Right atrium auricular region (tissue), 2 donors: ENCODE results near the gene HILPDA. TPM values are rescaled to one million over a fixed set of nuclear protein-coding genes. Genes with fewer than 3 reads are reported as not detected.
A peak's percentile ranks its signal among the peaks of the same experiment; 100 is the strongest.

Source experiments
- DNase-seq: peaks from one replicate; pipeline ENCODE4 v3.0.0-alpha.2; 2019; ENCODE audit warnings: low spot score
- H3K27ac ChIP-seq, 2 donors: fragments of 200-600 bp; sonication (generic); 1 replicate in 1 of 2; 2 replicates in 1 of 2; pipeline ENCODE4 v1.5.1; 2016 to 2019
- H3K27me3 ChIP-seq, 2 donors: fragments of 200-600 bp; sonication (generic); one replicate each; pipeline versions ENCODE4 v1.5.1 to v1.6.0; 2017 to 2019
- H3K36me3 ChIP-seq: fragments of 200-600 bp; sonication (generic); one replicate; pipeline ENCODE4 v1.5.1; 2016
- H3K4me1 ChIP-seq, 2 donors: fragments of 200-600 bp; sonication (generic); one replicate each; pipeline versions ENCODE4 v1.5.1 to v1.6.0; 2017 to 2019
- H3K4me3 ChIP-seq, 2 donors: fragments of 200-600 bp; sonication (generic); 1 replicate in 1 of 2; 2 replicates in 1 of 2; pipeline ENCODE4 v1.5.1; 2017 to 2019; ENCODE audit warnings: mild to moderate bottlenecking in 1 of 2, moderate library complexity in 1 of 2
- H3K9me3 ChIP-seq, 2 donors: fragments of 200-600 bp; sonication (generic); one replicate each; pipeline ENCODE4 v1.5.1; 2019
- total RNA-seq, 2 donors: library from RNA; depleted of rRNA; stranded (reverse); fragments of >200 nt; gene quantifications; one replicate each; pipeline ENCODE4 v1.1.0, GENCODE V29; 2016
- TF ChIP-seq, protein P1 (sequence below), 2 donors: fragments of 200-600 bp; sonication (generic); IDR thresholded peaks; one replicate each; pipeline ENCODE4 v1.5.1; 2019; ENCODE audit warnings: antibody characterized with exemption in 2 of 2

Gene HILPDA, protein sequence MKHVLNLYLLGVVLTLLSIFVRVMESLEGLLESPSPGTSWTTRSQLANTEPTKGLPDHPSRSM
- 1 to 10 TPM; 4.2 to 7.4 TPM for total RNA-seq

DNA sequence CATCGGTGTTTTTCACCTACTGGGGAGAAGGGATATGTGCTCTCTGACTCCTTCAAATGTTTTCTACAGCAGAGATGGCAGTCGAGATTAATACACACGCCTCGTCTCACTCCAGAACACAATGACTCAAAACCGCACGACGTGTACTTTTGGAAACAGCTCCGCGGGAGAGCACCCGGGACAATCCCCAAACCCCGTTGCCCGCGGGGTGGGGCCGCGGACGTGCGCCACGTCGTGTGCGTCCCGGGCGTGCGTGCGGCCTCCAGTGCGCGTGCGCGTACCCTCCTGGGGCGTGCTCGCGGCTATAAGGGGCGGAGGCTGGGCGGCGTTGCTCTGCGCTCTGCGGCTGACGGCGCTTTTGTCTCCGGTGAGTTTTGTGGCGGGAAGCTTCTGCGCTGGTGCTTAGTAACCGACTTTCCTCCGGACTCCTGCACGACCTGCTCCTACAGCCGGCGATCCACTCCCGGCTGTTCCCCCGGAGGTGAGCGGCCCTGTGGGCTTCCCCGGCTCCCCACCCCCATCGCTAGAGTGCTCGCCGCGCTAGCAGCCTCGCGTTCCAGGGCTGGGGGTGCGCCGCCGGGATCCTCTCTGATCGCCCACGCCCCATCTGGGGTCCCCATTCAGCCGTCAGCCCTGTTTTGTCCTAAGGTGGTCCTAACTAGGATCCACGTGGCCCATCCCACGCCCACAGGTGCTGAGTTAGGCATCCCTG, at the start of gene HILPDA:
Gene HILPDA (plus strand): TSS at position 336 of the 712 bp plus-strand sequence. CDS start 1,391 bp downstream, outside the sequence.
- TF ChIP-seq, protein P1, sequence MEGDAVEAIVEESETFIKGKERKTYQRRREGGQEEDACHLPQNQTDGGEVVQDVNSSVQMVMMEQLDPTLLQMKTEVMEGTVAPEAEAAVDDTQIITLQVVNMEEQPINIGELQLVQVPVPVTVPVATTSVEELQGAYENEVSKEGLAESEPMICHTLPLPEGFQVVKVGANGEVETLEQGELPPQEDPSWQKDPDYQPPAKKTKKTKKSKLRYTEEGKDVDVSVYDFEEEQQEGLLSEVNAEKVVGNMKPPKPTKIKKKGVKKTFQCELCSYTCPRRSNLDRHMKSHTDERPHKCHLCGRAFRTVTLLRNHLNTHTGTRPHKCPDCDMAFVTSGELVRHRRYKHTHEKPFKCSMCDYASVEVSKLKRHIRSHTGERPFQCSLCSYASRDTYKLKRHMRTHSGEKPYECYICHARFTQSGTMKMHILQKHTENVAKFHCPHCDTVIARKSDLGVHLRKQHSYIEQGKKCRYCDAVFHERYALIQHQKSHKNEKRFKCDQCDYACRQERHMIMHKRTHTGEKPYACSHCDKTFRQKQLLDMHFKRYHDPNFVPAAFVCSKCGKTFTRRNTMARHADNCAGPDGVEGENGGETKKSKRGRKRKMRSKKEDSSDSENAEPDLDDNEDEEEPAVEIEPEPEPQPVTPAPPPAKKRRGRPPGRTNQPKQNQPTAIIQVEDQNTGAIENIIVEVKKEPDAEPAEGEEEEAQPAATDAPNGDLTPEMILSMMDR (IDR thresholded peaks at IDR 0.05), result no peak
- H3K4me3 ChIP-seq, result peak within 1 kb of the TSS; percentile 65 to 67
- H3K9me3 ChIP-seq, result no peaks in the 10 kb centered on the region
- peaks cover 0 to 45% of the 10 kb centered on the region in 2 donors for H3K4me1 ChIP-seq
- DNase-seq, result peak; percentile 93
- peaks cover 5% of the 10 kb centered on the region for H3K36me3 ChIP-seq
- H3K27me3 ChIP-seq, result no peaks in the 10 kb centered on the region
- H3K27ac ChIP-seq, result peak within 1 kb of the TSS; percentile 89 to 97

DNA sequence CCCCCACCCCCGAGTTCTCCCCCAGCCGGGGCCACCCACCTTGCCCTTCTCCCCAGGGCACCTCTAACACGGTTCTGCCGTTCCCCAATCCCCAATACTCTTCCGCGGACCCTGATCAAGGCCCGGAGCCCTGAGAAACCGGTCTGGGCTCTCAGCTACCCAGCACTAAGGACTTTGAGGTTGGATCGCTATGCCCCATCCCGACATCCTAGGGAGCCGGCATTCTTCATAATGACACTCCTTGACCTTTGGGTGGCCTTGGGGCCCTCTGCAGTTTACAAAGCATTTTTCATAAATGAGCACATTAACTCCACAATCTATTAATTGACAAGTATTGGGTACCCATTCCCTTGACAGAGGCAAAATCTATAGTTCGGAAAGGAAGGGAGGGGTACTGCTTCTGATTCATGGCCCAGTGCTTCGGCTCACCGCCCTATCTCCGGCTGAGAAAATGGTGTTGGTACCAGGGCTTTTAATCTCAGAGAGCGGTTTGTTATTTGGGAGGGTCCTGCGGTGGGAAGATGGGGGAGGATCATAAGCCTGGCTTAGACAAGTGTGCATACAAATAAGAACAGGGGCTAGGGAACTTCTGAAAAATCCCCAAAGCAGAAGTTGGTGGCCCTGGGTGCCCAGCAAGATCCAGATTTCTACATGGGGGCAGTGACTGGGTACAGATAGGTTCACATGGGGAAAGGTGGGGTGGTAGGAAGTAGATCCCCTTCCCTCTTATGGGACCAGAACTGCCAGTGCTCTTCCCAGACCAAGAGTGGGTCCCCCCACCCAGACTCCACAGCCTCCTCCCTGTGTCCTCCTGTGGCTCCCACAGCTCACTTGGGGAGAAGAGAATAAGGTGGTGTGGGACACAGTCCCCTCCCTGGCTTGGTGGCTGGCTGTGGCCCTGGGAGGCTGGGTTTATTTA, 49.1 kb upstream of the HILPDA start:
- Histone ChIP-seq H3K4me3 (peak overlapping the region; percentile 32 to 82), H3K27ac (peak overlapping the region in 1 of 2 donors; percentile 88), H3K27me3 (no peaks in the 10 kb centered on the region), H3K36me3 (peaks cover 1% of the 10 kb centered on the region), H3K4me1 (peaks cover 0 to 51% of the 10 kb centered on the region in 2 donors), H3K9me3 (no peaks in the 10 kb centered on the region)
- DNase-seq, result no peak
- TF ChIP-seq, protein P1 (IDR thresholded peaks at IDR 0.05), result no peak

DNA sequence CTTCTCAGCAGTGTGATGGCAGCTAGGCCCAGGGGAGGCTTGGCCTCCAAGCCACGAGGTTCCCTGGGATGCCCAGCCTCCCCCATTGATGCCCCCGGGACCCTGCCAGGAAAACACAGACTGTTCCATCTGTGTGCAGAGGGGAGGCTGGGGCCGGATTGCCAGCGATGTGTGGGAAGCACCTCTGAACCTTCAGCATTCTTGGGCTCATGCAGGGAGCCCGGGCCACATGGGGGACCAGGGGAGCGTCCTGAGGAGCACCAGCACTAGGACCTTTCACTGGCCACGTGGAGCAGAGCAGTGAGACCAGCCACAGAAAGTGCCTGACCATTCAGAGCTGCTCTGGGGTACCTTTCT, 48.5 kb upstream of the HILPDA start:
- H3K4me1 ChIP-seq, result peaks cover 0 to 51% of the 10 kb centered on the region in 2 donors
- H3K27me3 ChIP-seq, result no peaks in the 10 kb centered on the region
- DNase-seq, result no peak
- H3K4me3 ChIP-seq, result no peak overlapping the region
- H3K36me3 ChIP-seq, result no peaks in the 10 kb centered on the region
- TF ChIP-seq, protein P1 (IDR thresholded peaks at IDR 0.05), result no peak
- no peaks in the 10 kb centered on the region for H3K9me3 ChIP-seq
- peak overlapping the region in 1 of 2 donors; percentile 88 for H3K27ac ChIP-seq

DNA sequence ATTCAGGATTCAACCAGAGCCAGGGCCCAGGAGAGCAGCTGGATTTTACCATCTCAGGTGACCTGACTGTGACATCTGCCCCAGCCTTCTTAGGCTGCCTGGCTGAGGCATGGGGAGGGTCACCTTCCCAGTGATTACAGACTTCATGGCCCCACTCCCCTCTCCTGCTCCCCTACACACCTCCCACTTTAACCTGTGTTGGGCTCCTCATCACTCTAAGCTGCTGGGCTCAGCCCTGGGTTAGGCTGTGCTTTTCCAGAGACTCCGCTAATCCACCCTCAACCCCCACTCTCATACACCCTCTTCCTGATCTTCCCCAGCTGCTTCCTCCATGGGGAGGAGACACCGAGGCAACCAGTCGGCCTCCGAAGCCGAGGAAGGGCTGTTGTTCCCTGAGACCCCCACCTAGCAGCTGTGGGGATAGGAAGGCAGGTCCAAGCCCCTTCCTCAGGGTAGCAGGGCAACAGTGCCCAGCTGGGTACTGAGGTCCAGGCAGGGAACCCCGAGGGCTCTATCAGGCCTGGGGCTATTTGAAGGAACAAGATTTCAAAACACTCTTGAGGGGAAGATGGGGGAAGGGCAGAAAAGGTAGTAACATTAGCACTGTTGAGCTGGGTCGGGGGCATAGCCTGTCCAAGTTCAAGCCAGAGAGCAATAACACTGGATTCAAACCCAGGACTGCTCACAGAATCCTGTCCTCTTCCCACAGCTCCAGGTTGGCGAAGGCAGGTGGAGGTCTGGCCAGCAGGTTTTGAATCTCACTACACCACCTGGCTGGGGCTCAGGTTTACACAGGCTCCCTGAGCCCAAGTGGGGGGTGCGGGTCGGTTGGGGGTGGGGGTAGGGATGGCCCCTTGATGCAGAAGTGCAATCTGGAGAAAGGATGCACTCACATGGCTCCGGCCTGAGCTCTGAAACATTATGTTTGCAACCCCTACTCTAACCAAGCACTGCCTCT, 47.6 kb upstream of the HILPDA start:
- TF ChIP-seq, protein P1 (IDR thresholded peaks at IDR 0.05), result no peak
- Histone ChIP-seq H3K4me3 (peak overlapping the region in 1 of 2 donors; percentile 71), H3K4me1 (peaks cover 0 to 51% of the 10 kb centered on the region in 2 donors), H3K27ac (peak overlapping the region; percentile 80 to 88), H3K27me3 (no peaks in the 10 kb centered on the region), H3K9me3 (no peaks in the 10 kb centered on the region), H3K36me3 (no peaks in the 10 kb centered on the region)
- no peak for DNase-seq
